Epithelial cell of prostate (primary cell): Measurements from ENCODE around the gene MYBPC3.

Source experiments
- DNase-seq: peaks from one replicate; pipeline ENCODE4 v3.0.0-alpha.2; 2011; ENCODE audit warnings: low read depth, low spot score
- H3K27ac ChIP-seq: fragments of 450-650 bp; 2 replicates; pipeline ENCODE4 v1.5.1; 2017; ENCODE audit warnings: mild to moderate bottlenecking

MYBPC3 gene

GRCh38 chr11:47387944-47388696 lies 35.6 kb upstream of the MYBPC3 start:
- H3K27ac ChIP-seq, result peak overlapping the region; percentile 38
- DNase-seq, result no peak

DNA sequence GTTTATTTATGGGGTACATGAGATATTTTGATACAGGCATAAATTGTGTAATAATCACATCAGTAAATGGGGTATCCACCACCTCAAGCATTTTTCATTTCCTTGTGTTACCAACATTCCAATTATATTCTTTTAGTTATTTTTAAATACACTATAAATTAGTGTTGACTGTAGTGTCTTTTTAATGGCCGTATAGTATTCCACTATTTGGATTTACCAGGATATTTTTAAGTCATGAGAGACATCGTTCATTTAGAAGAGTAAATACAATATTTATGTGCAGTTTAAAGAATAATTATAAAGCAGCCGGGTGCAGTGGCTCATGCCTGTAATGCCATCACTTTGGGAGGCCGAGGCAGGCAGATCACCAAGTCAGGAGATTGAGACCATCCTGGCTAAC lies 32.0 kb upstream of the MYBPC3 start:
- H3K27ac ChIP-seq, result no peak overlapping the region
- DNase-seq, result no peak

- H3K27ac ChIP-seq, result no peak overlapping the region
- no peak for DNase-seq
Measured at GRCh38 chr11:47383071-47383470, 30.6 kb upstream of the MYBPC3 start.

DNA sequence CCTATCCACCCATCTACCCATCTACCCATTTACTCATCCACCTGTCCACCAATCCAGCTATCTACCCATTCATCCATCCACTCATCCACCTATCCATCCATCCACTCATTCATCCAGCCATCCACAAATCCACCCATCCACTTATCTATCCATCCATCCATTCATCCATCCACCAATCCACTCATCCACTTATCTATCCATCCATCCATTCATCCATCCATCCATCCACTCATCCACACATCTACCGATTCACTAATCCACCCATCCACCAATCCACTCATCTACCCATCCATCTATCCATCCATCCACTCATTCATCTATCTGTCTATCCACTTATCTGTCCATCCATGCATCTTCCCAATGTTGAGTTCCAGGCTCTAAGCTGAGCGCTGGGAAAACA lies 27.6 kb upstream of the MYBPC3 start:
- DNase-seq, result no peak
- no peak overlapping the region for H3K27ac ChIP-seq

DNA sequence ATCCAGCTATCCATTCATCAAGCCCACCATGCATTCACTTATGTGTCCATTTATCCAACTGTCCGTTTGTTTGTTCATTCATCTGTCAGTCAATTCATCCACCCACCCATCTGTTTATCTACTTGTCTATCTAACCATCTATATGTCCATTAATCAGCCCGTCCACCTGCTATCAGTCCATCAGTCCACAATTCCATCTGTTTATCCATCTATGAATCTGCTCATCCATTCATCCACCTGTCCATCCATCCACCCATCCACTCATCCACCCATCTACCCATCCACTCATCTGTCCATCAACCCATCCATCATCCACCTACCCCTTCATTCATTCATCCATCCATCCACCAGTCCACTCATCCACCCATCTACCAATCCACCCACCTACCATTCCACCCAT lies 26.8 kb upstream of the MYBPC3 start:
- no peak for DNase-seq
- H3K27ac ChIP-seq, result no peak overlapping the region

- H3K27ac ChIP-seq, result no peak overlapping the region
- DNase-seq, result no peak
Measured at GRCh38 chr11:47378836-47379170, 26.3 kb upstream of the MYBPC3 start.

GRCh38 chr11:47378010-47378835 lies 25.7 kb upstream of the MYBPC3 start, which contains the start of gene SPI1:
Gene SPI1 (minus strand): TSS chr11:47378547. CDS start chr11:47378353, 194 bp downstream.
- H3K27ac ChIP-seq, result no peak within 1 kb of the TSS
- DNase-seq, result no peak

DNA sequence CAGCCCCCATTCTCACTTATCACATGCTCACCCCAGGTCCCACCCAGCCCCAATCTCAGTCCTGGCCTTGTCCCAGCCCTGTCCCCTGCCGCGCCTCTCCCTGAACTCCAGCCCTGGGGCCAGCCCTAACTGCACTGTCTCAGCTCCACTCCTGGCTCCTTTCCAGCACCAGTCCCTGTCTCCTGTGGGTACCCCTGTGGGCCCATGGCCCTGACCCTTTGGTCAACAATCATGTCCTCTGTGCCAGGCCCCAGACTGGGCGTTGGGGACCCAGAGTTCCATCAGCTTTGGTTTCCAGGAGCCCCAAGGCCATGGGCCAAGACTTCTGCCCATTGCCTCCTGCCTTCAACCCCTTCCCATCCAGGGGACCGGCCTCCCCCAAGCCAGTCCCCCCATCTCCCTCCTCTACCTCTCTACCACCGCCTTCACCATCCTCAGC lies 25.1 kb upstream of the MYBPC3 start:
- H3K27ac ChIP-seq, result no peak overlapping the region
- DNase-seq, result no peak

- no peak for DNase-seq
- no peak overlapping the region for H3K27ac ChIP-seq
Measured at GRCh38 chr11:47376525-47377371, 24.2 kb upstream of the MYBPC3 start.

DNA sequence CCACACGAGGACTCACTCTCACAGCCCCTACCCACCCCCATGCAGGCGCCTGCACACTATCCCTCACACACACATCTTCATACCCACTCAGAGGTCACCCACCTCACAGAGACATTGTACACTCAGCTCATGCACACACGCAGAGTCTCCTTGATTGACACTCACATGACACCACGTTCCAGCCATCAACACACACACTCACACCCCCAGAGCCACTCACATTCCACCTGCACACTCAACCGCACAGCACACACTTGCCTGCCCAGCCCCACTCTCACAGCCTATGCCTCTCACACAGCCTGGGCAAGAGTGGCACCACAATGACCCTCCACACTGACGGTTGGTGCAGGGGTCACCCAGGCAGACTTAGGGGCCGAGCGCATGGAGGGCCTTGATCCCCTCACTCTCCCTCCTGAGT lies 23.6 kb upstream of the MYBPC3 start:
- no peak for DNase-seq
- H3K27ac ChIP-seq, result no peak overlapping the region

GRCh38 chr11:47375546-47376085 lies 23.1 kb upstream of the MYBPC3 start:
- no peak overlapping the region for H3K27ac ChIP-seq
- no peak for DNase-seq

DNA sequence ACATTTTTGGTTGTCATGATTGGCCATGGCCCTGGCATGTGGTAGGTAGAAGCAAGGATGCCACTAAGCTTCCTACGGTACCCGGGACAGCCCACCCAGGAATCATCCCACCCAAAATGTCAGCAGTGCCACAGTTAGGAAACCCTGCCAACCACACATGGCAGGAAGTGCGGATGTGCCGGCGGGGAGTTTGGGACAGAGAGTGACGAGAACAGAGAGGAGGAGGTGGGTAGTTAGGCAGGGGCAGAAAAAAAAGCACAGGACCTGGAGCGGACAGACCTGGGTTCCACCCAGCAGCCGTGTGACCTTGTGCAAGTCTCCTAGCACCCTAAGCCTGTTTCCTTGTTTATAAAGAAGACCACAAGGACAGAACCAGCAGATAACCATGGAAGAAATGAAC lies 22.5 kb upstream of the MYBPC3 start:
- DNase-seq, result no peak
- H3K27ac ChIP-seq, result no peak overlapping the region

DNA sequence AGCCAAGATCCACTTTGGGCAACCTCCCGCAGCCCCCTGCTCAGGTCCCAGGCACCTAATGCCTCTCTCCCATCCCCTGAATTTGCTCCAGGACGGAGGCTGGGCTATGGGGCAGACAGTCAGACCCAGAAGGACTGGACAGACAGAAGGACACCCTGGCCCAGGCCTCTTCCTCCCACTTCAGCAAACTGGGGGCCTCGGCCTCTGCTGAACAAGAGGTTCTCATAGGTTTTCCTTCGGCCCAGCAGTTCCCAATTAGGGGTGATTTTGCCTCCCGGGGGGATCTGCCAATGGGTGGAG lies 22.2 kb upstream of the MYBPC3 start:
- no peak for DNase-seq
- H3K27ac ChIP-seq, result no peak overlapping the region

DNA sequence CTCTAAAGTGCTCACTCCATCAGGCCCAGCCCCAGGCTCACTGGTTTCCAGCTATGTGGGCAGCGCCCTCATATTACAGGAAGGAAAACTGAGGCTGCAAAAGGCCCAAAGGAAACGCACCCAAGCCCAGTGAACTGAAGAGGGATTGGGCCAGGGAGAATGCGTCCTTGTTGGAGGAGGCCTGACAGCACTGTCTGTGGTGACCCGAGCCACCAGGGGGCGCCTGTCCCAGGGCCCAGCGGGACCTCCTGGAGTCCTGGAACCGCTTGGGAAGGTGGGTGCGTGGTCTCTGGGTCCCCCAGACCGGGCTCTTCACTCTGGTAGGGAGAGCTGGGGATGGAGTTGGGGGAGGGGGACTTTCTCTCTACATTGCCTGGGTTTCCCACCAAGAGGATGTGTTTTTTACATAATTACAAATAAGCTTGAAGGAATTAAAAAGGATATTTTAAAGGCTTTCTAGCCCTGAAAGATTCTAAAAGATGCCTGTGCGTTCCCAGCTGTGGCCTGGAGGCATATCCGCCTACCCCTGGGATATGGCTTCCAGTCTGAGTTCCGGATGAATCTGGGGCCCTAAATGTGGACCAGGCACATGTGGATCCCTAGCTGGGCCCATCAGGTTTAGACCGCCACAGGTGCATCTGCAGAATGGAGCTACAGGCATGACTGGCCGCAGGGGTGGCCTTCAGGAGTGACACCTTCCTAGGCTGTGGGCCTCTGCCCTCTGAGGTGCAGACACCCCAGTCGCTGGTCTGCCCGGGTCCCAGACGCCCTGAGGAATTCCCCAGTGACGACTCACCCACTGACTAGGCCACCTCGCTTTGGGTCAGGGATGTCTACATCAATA lies 21.6 kb upstream of the MYBPC3 start:
- no peak for DNase-seq
- H3K27ac ChIP-seq, result no peak overlapping the region

- H3K27ac ChIP-seq, result no peak overlapping the region
- DNase-seq, result no peak
Measured at GRCh38 chr11:47372422-47372821, 19.9 kb upstream of the MYBPC3 start.

GRCh38 chr11:47369676-47370075 lies 17.2 kb upstream of the MYBPC3 start:
- DNase-seq, result no peak
- no peak overlapping the region for H3K27ac ChIP-seq

DNA sequence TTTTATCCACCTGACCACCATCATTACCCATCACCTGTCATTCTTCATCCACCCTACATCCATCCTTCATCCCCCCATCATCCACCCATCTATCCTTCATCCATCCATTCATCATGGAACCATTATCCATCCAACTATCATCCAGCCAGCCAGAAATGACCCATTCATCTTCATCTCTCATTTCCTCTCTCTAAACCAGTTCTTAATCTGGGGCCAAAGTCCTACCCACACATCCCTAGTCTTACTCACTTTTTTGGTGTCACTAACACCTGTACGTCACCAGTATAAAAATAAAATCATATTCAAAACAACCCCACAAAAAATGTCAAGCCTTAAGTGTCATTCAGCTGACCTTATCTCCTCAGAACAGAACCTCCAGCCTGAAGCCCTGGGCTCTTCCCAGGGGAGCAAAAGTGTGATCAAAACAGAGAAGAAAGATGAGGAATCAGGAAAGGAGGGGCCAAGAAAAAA lies 13.6 kb upstream of the MYBPC3 start:
- no peak for DNase-seq
- no peak overlapping the region for H3K27ac ChIP-seq

- H3K27ac ChIP-seq, result no peak overlapping the region
- DNase-seq, result no peak
Measured at GRCh38 chr11:47361419-47361818, 8.9 kb upstream of the MYBPC3 start.

GRCh38 chr11:47360341-47360740 lies 7.8 kb upstream of the MYBPC3 start:
- DNase-seq, result no peak
- H3K27ac ChIP-seq, result no peak overlapping the region

GRCh38 chr11:47359586-47359985 lies 7.1 kb upstream of the MYBPC3 start:
- no peak for DNase-seq
- H3K27ac ChIP-seq, result no peak overlapping the region
